Vagina (tissue), 2 donors: ENCODE data around the gene ANAPC5.

ENCODE experiments used
- CTCF ChIP-seq, 3 experiments: fragments of 450-650 bp in 2 of 3; fragments of 200-600 bp in 1 of 3; sonication (generic) in 1 of 3; IDR thresholded peaks; one replicate each; pipeline ENCODE4 v1.5.1; 2017 to 2019; ENCODE audit warnings: antibody characterized with exemption in 3 of 3, mild to moderate bottlenecking in 2 of 3, moderate library complexity in 2 of 3
- POLR2A ChIP-seq, 2 donors: fragments of 450-650 bp; IDR thresholded peaks; one replicate each; pipeline ENCODE4 v1.6.1; 2017; ENCODE audit warnings: antibody characterized with exemption in 2 of 2, mild to moderate bottlenecking in 2 of 2, moderate library complexity in 2 of 2
- POLR2AphosphoS5 ChIP-seq, 2 donors: sonication (generic); formaldehyde crosslinking; IDR thresholded peaks; one replicate each; pipeline ENCODE4 v1.9.0; 2017; ENCODE audit warnings: antibody characterized with exemption in 2 of 2, mild to moderate bottlenecking in 2 of 2, low read depth in 1 of 2; ENCODE audit not compliant: insufficient read depth in 1 of 2

GRCh38 chr12:121373755-121374154 is 21.5 kb upstream of the ANAPC5 start:
- no peak for TF ChIP-seq CTCF (IDR thresholded peaks at IDR 0.05)
- TF ChIP-seq POLR2AphosphoS5 (IDR thresholded peaks at IDR 0.05; ENCODE audit: insufficient read depth in 1 of 2, low read depth in 1 of 2), result no peak
- TF ChIP-seq POLR2A (IDR thresholded peaks at IDR 0.05), result no peak
